Suppressor macrophage treated with lipopolysaccharide for 4 hours (primary cell): ENCODE measurements around the gene KIAA1671.
A peak's percentile ranks its signal among the peaks of the same experiment; 100 is the strongest.

Source experiments
- DNase-seq: peaks from one replicate; pipeline ENCODE4 v3.0.0-alpha.2; 2020

The KIAA1671 gene

GRCh38 chr22:25048659-25049647 is 96.4 kb downstream of the KIAA1671 start:
- DNase-seq: peak; percentile 79

- DNase-seq: no peak
Observed at GRCh38 chr22:25049770-25050169, 97.3 kb downstream of the KIAA1671 start.

- DNase-seq: no peak
Observed at GRCh38 chr22:25050566-25050965, 98.0 kb downstream of the KIAA1671 start.

GRCh38 chr22:25051073-25051472 is 98.6 kb downstream of the KIAA1671 start:
- DNase-seq: no peak

- DNase-seq: no peak
Observed at GRCh38 chr22:25051983-25052710, 99.6 kb downstream of the KIAA1671 start.

GRCh38 chr22:25053153-25053805 is 100.8 kb downstream of the KIAA1671 start:
- DNase-seq: peak; percentile 55

- no peak for DNase-seq
Observed at GRCh38 chr22:25054943-25055511, 102.5 kb downstream of the KIAA1671 start.

GRCh38 chr22:25057013-25057881 is 104.7 kb downstream of the KIAA1671 start:
- peak; percentile 63 for DNase-seq

- DNase-seq: no peak
Observed at GRCh38 chr22:25059438-25059837, 106.9 kb downstream of the KIAA1671 start.

GRCh38 chr22:25060522-25061071 is 108.1 kb downstream of the KIAA1671 start:
- no peak for DNase-seq

GRCh38 chr22:25061134-25061533 is 108.6 kb downstream of the KIAA1671 start:
- DNase-seq: no peak

- DNase-seq: no peak
Observed at GRCh38 chr22:25061605-25062376, 109.3 kb downstream of the KIAA1671 start.

- DNase-seq: no peak
Observed at GRCh38 chr22:25062386-25063085, 110.0 kb downstream of the KIAA1671 start.

GRCh38 chr22:25064894-25065560 is 112.5 kb downstream of the KIAA1671 start:
- no peak for DNase-seq

- DNase-seq: no peak
Observed at GRCh38 chr22:25066861-25067435, 114.4 kb downstream of the KIAA1671 start.

GRCh38 chr22:25067851-25068421 is 115.4 kb downstream of the KIAA1671 start:
- no peak for DNase-seq

- no peak for DNase-seq
Observed at GRCh38 chr22:25068707-25069106, 116.2 kb downstream of the KIAA1671 start.

- no peak for DNase-seq
Observed at GRCh38 chr22:25069426-25069757, 116.9 kb downstream of the KIAA1671 start.
